22Rv1 (cell line): ENCODE results near the gene SRPRB.

ENCODE experiments used
- ZFX ChIP-seq: fragments of 450-650 bp; IDR thresholded peaks from 2 replicates; pipeline ENCODE4 v1.6.1; 2017; ENCODE audit warnings: antibody characterized with exemption, borderline replicate concordance
- TF ChIP-seq, protein P1 (sequence below): fragments of 450-650 bp; IDR thresholded peaks from 2 replicates; pipeline ENCODE4 v1.5.1; 2017; ENCODE audit warnings: mild to moderate bottlenecking

DNA sequence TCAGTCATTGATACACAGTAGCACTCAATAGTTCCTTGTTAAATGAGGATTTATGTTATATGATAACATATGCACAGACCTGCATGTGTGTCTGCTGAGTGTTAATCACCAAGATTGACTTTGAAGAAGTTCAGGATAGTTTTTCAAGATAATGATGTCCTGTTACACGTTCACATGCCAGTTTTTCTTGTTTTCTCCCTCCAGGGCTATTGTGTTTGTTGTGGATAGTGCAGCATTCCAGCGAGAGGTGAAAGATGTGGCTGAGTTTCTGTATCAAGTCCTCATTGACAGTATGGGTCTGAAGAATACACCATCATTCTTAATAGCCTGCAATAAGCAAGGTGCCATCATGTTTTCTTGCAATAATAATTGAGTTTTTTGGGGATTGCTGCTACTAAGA lies 9.8 kb downstream of the SRPRB start:
- TF ChIP-seq, protein P1, sequence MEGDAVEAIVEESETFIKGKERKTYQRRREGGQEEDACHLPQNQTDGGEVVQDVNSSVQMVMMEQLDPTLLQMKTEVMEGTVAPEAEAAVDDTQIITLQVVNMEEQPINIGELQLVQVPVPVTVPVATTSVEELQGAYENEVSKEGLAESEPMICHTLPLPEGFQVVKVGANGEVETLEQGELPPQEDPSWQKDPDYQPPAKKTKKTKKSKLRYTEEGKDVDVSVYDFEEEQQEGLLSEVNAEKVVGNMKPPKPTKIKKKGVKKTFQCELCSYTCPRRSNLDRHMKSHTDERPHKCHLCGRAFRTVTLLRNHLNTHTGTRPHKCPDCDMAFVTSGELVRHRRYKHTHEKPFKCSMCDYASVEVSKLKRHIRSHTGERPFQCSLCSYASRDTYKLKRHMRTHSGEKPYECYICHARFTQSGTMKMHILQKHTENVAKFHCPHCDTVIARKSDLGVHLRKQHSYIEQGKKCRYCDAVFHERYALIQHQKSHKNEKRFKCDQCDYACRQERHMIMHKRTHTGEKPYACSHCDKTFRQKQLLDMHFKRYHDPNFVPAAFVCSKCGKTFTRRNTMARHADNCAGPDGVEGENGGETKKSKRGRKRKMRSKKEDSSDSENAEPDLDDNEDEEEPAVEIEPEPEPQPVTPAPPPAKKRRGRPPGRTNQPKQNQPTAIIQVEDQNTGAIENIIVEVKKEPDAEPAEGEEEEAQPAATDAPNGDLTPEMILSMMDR: no peak
- no peak for TF ChIP-seq ZFX
